Neural progenitor cell (in vitro differentiated cells): ENCODE data around the gene PTX4.

Experiments used
- EZH2 ChIP-seq: fragments of 200-600 bp; sonication (generic); IDR thresholded peaks from 2 replicates; pipeline ENCODE4 v1.6.1; 2017; ENCODE audit warnings: antibody characterized with exemption, mild to moderate bottlenecking, moderate library complexity
- TF ChIP-seq, protein P1 (sequence below): fragments of 200-600 bp; sonication (generic); IDR thresholded peaks from 2 replicates; pipeline ENCODE4 v1.5.1; 2017; ENCODE audit warnings: antibody characterized with exemption, mild to moderate bottlenecking

DNA sequence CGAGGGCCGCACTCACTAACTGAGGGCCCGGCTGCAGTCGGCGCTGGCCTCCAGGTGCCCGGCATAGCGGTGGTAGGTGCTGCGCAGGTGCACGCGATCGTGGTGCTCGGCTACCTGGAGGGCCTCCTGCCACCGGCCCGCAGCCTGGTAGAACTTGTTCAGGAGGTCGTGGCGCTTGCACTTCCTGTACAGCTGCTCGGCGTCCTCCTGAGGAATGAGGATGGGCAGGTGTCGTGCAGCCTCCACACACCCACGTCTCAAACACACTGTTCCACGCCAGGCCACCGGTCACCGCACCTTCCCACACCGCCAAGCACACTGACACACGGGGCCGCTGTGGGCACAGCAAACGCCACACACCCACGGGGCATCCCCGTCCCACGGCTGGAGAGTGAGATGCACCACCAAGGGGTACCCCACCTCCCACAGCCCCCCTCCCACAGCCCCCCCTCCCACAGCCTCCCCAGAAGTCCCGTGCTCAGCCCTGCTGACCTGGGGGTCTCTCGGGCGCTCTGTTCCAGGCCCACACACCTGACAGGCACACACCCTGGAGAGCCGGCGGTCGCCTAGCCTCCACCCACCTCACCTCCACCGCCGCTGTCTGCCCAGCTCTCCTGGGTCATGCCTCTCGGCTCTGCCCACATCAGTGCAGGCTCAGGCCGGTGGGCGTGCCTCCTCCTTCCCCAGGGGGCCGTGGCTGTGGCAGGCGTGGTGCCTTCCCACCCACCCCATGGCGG is 37.3 kb upstream of the PTX4 start:
- TF ChIP-seq EZH2 = no peak
- TF ChIP-seq, protein P1, sequence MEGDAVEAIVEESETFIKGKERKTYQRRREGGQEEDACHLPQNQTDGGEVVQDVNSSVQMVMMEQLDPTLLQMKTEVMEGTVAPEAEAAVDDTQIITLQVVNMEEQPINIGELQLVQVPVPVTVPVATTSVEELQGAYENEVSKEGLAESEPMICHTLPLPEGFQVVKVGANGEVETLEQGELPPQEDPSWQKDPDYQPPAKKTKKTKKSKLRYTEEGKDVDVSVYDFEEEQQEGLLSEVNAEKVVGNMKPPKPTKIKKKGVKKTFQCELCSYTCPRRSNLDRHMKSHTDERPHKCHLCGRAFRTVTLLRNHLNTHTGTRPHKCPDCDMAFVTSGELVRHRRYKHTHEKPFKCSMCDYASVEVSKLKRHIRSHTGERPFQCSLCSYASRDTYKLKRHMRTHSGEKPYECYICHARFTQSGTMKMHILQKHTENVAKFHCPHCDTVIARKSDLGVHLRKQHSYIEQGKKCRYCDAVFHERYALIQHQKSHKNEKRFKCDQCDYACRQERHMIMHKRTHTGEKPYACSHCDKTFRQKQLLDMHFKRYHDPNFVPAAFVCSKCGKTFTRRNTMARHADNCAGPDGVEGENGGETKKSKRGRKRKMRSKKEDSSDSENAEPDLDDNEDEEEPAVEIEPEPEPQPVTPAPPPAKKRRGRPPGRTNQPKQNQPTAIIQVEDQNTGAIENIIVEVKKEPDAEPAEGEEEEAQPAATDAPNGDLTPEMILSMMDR = no peak
